GM18502 (cell line): ENCODE measurements around the gene MLLT1.

Source experiments
- ATAC-seq: cut with Tn5 transposase; IDR thresholded peaks from one replicate; pipeline ENCODE4 v1.9.1; 2021; ENCODE audit warnings: mild to moderate bottlenecking; ENCODE audit not compliant: unreplicated experiment, poor library complexity

Gene MLLT1

GRCh38 chr19:6238643-6239281 lies 41.0 kb downstream of the MLLT1 start:
- ATAC-seq, result no peak

GRCh38 chr19:6238256-6238642 lies 41.5 kb downstream of the MLLT1 start:
- ATAC-seq, result no peak

- ATAC-seq, result no peak
Measured at GRCh38 chr19:6236310-6237291, 43.2 kb downstream of the MLLT1 start.

GRCh38 chr19:6235031-6235951 lies 44.5 kb downstream of the MLLT1 start:
- ATAC-seq, result no peak

- no peak for ATAC-seq
Measured at GRCh38 chr19:6234527-6234926, 45.2 kb downstream of the MLLT1 start.

- ATAC-seq, result no peak
Measured at GRCh38 chr19:6233827-6234511, 45.8 kb downstream of the MLLT1 start.

GRCh38 chr19:6233056-6233826 lies 46.5 kb downstream of the MLLT1 start:
- no peak for ATAC-seq

GRCh38 chr19:6232601-6233055 lies 47.1 kb downstream of the MLLT1 start:
- no peak for ATAC-seq

- ATAC-seq, result no peak
Measured at GRCh38 chr19:6230991-6231448, 48.8 kb downstream of the MLLT1 start.

GRCh38 chr19:6229951-6230712 lies 49.6 kb downstream of the MLLT1 start:
- ATAC-seq, result no peak

GRCh38 chr19:6229216-6229913 lies 50.4 kb downstream of the MLLT1 start:
- no peak for ATAC-seq

- no peak for ATAC-seq
Measured at GRCh38 chr19:6228551-6229215, 51.1 kb downstream of the MLLT1 start.

- ATAC-seq, result no peak
Measured at GRCh38 chr19:6227936-6228325, 51.8 kb downstream of the MLLT1 start.

GRCh38 chr19:6227156-6227935 lies 52.4 kb downstream of the MLLT1 start:
- ATAC-seq, result no peak

- ATAC-seq, result no peak
Measured at GRCh38 chr19:6226444-6227155, 53.2 kb downstream of the MLLT1 start.

- no peak for ATAC-seq
Measured at GRCh38 chr19:6226012-6226411, 53.8 kb downstream of the MLLT1 start.
